Fibroblast of villous mesenchyme (primary cell): ENCODE measurements around the gene DDX49. TPM values are rescaled to one million over a fixed set of nuclear protein-coding genes. Genes with fewer than 3 reads are reported as not detected.

Experiments
- DNase-seq: peaks from one replicate; pipeline ENCODE4 v3.0.0-alpha.2; 2010; ENCODE audit warnings: low read depth
- H3K4me3 ChIP-seq: 2 replicates; pipeline ENCODE4 v1.5.1; 2011; ENCODE audit warnings: low read depth, mild to moderate bottlenecking, low read length
- total RNA-seq: library from RNA; depleted of rRNA; stranded (reverse); fragments of >200 nt; gene quantifications from 2 replicates; pipeline ENCODE4 v1.2.3, GENCODE V29; 2012
- TF ChIP-seq, protein P1 (sequence below): IDR thresholded peaks from 2 replicates; pipeline ENCODE4 v1.5.1; 2012; ENCODE audit warnings: low read depth, mild to moderate bottlenecking, low read length; ENCODE audit not compliant: insufficient read depth

The DDX49 gene
- total RNA-seq, 1 donor, result 48.4 TPM

DNA sequence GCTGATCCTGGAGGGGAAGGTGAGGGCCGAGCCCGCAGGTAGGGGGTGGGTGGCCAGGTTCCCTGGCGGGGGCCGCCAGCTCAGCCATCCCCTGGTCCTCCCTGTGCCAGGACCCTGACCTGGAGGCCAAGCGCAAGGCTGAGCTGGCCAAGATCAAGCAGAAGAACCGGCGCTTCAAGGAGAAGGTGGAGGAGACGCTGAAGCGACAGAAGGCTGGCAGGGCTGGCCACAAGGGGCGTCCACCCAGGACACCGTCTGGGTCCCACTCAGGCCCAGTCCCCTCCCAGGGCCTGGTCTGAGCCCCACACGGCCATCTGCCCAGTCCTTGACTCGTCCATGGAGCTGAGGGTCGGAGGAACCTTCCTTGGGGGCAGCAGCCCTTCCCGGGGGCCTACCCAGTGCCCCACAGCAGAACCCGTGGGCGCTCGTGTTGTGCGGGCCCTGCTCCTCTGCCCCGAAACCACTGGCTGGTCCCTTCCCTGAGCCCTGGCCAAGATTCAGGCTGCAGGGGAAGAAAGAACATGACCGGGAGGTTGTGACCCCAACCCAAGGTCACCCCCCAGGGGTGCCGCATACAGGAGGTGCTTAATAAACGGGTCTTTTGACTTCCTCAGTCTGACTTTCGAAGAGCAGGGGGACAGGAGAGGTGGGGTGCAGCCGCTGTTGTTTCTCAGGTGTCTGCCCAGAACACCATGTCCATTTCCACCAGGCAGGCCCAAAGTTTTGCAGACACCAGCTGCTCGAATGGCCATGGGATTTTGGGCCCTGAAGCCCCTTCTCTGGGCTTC lies 8.7 kb downstream of the DDX49 start:
- no peak for DNase-seq
- H3K4me3 ChIP-seq, result no peak overlapping the region
- TF ChIP-seq, protein P1, sequence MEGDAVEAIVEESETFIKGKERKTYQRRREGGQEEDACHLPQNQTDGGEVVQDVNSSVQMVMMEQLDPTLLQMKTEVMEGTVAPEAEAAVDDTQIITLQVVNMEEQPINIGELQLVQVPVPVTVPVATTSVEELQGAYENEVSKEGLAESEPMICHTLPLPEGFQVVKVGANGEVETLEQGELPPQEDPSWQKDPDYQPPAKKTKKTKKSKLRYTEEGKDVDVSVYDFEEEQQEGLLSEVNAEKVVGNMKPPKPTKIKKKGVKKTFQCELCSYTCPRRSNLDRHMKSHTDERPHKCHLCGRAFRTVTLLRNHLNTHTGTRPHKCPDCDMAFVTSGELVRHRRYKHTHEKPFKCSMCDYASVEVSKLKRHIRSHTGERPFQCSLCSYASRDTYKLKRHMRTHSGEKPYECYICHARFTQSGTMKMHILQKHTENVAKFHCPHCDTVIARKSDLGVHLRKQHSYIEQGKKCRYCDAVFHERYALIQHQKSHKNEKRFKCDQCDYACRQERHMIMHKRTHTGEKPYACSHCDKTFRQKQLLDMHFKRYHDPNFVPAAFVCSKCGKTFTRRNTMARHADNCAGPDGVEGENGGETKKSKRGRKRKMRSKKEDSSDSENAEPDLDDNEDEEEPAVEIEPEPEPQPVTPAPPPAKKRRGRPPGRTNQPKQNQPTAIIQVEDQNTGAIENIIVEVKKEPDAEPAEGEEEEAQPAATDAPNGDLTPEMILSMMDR, result no peak

DNA sequence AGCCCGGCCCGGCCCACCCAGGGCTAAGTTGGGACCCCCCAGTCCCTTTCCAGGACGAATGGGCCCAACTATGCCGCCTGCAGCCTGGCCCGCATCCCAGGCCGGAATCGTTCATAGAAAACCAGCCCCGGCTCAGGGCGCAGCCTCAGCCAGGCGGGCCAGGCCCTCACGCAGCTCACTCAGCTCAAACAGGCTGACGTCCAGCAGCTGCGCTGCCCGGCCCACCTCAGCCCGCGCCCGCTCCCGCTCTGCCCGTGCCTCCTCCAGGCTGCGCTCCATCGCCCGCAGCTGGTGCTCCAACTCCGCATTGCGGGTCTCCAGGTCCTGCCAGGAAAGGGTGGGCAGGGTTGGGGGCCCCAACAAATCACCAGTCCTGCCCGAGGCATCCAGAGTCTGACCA lies 9.8 kb downstream of the DDX49 start:
- H3K4me3 ChIP-seq, result no peak overlapping the region
- TF ChIP-seq, protein P1, result no peak
- DNase-seq, result no peak

DNA sequence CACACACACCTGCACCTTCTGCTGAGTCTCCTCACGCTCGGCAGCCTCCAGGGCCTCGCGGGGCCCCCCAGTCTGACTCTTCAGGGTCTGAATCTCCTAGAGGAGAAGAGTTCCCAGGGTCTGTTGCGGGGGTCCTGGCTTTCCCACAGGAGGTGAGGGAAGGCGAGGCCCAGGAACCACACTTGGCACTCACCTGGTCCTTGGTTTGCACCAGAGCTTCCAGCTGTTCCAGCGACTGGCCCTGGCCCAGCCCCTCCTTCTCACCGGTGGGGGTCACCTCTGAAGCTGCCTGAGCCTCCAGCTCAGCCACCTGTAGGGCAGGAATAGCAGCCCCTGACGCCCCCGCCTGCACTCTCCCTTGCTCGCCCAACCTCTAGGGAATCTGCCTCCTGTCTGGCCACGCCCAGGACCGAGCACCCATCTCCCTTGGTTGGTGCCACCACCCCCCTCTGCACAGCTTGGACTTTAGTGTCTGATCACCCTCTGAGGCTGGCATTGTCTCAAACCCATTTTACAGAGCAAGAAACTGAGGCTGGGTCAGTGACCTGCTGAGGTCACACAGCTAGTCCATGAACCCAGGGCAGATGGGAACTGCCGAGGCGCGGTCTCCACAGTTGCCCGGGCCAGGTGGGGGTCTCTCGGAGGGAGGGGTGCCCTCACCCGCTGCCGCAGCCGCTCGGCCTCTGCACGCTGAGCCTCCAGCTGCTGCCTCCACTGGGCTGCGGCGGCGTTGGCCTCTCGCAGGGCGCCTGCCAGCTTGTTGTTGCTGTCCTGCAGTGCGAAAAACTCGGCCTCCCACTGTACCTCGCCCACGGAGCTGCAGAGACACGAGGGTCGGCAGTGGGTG lies 12.0 kb downstream of the DDX49 start:
- TF ChIP-seq, protein P1, result no peak
- DNase-seq, result no peak
- no peak overlapping the region for H3K4me3 ChIP-seq

DNA sequence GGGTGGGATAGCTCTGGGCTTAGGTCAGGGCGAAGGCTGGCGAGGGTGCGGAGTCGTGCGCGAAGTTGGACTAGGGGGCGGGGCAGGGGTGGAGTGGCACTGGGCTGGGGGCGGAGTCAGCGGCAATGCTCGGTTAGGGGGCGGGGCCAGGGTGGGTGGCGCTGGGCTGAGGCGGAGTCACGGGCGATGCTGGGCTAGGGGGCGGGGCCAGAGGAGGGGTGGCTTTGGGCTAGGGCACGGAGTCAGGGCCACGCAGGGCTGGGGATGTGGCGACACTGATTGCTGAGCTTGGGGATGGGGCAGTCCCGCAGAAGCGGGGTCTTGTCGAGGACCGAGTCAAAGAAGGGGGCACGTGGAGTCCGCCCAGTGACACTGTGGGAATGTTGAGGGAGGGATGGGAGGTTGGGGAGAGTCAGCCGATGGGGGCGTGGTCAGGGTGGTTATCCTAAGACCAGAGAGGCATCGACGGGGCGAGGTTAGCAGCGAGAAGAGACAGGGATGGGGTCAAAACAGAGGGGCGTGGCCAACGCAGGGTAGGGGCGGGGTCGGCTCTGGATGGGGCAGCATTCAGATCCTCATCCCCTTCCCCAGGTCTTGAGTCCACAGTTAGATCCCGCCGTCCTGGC lies 12.8 kb downstream of the DDX49 start:
- TF ChIP-seq, protein P1, result no peak
- peak; percentile 56 for DNase-seq
- H3K4me3 ChIP-seq, result peak overlapping the region; percentile 15

DNA sequence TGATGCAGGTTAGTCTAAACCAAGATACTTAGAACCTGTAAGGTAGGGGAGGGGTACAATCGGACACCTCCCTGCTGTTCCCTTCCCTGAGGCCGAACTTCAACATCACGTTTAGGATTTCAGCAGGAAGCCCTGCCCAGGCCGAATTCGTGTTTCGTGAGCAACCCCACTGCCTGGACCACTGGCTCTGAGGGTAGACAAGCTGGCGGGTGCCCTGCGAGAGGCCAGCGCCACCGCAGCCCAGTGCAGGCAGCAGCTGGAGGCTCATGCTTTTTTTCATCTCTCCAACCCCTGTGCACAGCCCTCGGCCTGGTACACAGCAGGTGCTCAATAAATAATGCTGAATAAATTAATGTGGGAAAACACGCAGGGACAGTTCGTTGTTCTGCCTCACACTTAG lies 13.8 kb downstream of the DDX49 start:
- no peak overlapping the region for H3K4me3 ChIP-seq
- TF ChIP-seq, protein P1, result no peak

DNA sequence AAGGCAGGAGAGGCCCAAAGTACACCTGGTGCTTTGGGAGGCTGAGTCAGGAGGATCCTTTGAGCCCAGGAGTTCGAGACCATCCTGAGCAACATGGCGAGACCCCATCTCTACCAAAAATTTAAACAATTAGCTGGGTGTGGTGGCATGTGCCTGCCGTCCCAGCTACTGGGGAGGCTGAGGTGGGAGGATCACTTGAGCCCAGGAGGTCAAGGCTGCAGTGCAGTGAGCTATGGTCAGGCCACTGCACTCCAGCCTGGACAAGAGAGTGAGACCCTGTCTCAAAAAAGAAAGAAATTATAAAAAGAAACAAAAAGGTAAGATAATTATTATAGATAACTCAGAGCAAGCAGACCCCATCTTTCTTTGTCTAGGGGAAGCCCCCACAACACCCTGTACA lies 19.6 kb downstream of the DDX49 start:
- TF ChIP-seq, protein P1, result no peak
- peak overlapping the region; percentile 92 for H3K4me3 ChIP-seq
- no peak for DNase-seq

More for the DNA sequence above, 13.8 kb downstream of the DDX49 start:
- DNase-seq, result no peak
